ENCODE results near the gene SLC18A3. TPM values are rescaled to one million over a fixed set of nuclear protein-coding genes. Genes with fewer than 3 reads are reported as not detected.

SLC18A3 gene
- total RNA-seq, 4 donors from 2014 or later, result 0.42 to 1.7 (median 0.81) TPM

DNA sequence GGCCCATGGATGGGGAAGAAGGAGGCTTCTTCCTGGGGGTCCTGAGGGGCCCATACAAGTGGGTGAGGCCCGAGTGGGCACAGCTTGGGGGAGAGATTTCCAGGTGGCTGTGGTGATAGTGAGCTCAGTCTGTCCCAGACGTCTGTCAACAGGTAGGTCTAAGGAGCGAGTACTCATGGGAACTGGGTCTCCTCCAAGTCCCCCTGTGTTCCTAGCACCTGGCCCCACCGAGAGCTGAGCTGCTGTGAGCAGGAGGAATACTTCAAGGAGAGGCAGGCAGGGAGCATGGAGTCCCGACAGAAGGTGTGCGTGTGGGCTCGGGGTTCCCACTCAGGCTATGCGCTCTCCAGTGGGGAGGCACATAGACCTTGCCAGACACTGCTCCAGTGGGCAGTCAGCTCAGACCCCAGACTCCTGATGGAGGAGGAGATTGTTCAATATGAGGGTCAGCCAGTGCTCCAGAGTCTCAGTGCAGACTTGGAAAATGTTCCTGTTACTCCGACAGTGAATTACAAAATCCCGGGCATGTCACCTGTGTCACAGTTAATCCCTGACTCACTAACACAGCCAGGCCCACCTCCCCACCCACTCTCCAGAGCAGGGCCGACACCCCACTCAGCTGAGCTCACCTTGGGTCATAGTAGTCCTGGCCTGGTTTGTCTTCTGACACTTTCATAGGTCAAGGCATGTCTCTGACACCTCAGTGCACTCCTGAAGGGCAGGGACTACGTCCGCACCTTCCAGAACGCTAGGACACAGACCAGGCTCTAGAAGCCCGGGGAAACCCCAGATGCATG lies 41.1 kb downstream of the SLC18A3 start:
- no peaks in the 10 kb centered on the region for H3K36me3 ChIP-seq
- 78% methylated on average over 15 of the region's 15 CpGs for WGBS
- TF ChIP-seq EP300 (IDR thresholded peaks at IDR 0.05) (no peak), POLR2AphosphoS5 (IDR thresholded peaks at IDR 0.05) (no peak), POLR2A (IDR thresholded peaks at IDR 0.05; ENCODE audit: low read depth) (no peak)
- TF ChIP-seq, protein P1, sequence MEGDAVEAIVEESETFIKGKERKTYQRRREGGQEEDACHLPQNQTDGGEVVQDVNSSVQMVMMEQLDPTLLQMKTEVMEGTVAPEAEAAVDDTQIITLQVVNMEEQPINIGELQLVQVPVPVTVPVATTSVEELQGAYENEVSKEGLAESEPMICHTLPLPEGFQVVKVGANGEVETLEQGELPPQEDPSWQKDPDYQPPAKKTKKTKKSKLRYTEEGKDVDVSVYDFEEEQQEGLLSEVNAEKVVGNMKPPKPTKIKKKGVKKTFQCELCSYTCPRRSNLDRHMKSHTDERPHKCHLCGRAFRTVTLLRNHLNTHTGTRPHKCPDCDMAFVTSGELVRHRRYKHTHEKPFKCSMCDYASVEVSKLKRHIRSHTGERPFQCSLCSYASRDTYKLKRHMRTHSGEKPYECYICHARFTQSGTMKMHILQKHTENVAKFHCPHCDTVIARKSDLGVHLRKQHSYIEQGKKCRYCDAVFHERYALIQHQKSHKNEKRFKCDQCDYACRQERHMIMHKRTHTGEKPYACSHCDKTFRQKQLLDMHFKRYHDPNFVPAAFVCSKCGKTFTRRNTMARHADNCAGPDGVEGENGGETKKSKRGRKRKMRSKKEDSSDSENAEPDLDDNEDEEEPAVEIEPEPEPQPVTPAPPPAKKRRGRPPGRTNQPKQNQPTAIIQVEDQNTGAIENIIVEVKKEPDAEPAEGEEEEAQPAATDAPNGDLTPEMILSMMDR (IDR thresholded peaks at IDR 0.05), result no peak
- no peak overlapping the region for H3K27ac ChIP-seq (replicated peaks in 1 of 4)
- H3K4me1 ChIP-seq, result no peaks in the 10 kb centered on the region
- DNase-seq (ENCODE audit: extremely low spot score), result peak; percentile 88
- peaks cover 0 to 58% (median 0%) of the 10 kb centered on the region in 4 donors for H3K27me3 ChIP-seq
- intact Hi-C loops (cut with DNase I), result no loop called here
- H3K9me3 ChIP-seq, result no peaks in the 10 kb centered on the region
- no peak overlapping the region for H3K4me3 ChIP-seq

DNA sequence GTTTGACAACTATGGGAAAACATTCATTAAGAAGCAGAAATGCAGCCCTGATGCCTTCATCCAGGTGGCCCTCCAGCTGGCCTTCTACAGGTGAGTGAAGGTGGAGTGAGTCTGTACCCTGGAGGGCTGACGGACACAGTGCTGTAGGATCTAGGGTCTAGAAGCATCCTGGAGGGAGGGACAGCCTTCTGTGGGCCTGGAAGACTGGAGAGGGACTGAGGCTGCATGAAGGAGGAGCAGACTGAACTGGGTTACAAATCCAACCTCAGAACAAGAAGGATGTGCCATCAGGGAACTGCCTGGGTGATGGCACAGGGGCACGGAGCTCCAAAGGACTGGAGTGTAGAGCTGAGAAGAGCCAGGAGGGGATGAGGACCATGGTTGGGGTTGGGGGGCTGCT lies 41.8 kb downstream of the SLC18A3 start:
- H3K36me3 ChIP-seq, result no peaks in the 10 kb centered on the region
- peaks cover 0 to 51% (median 0%) of the 10 kb centered on the region in 4 donors for H3K27me3 ChIP-seq
- intact Hi-C loops (cut with DNase I), result no loop called here
- DNase-seq (ENCODE audit: extremely low spot score), result peak; percentile 88
- TF ChIP-seq EP300 (IDR thresholded peaks at IDR 0.05) (no peak), POLR2AphosphoS5 (IDR thresholded peaks at IDR 0.05) (no peak), POLR2A (IDR thresholded peaks at IDR 0.05; ENCODE audit: low read depth) (no peak)
- TF ChIP-seq, protein P1 (IDR thresholded peaks at IDR 0.05), result no peak
- H3K27ac ChIP-seq (replicated peaks in 1 of 4), result no peak overlapping the region
- no peak overlapping the region for H3K4me3 ChIP-seq
- WGBS, result 70% methylated on average over 2 of the region's 2 CpGs
- H3K4me1 ChIP-seq, result no peaks in the 10 kb centered on the region
- H3K9me3 ChIP-seq, result no peaks in the 10 kb centered on the region

DNA sequence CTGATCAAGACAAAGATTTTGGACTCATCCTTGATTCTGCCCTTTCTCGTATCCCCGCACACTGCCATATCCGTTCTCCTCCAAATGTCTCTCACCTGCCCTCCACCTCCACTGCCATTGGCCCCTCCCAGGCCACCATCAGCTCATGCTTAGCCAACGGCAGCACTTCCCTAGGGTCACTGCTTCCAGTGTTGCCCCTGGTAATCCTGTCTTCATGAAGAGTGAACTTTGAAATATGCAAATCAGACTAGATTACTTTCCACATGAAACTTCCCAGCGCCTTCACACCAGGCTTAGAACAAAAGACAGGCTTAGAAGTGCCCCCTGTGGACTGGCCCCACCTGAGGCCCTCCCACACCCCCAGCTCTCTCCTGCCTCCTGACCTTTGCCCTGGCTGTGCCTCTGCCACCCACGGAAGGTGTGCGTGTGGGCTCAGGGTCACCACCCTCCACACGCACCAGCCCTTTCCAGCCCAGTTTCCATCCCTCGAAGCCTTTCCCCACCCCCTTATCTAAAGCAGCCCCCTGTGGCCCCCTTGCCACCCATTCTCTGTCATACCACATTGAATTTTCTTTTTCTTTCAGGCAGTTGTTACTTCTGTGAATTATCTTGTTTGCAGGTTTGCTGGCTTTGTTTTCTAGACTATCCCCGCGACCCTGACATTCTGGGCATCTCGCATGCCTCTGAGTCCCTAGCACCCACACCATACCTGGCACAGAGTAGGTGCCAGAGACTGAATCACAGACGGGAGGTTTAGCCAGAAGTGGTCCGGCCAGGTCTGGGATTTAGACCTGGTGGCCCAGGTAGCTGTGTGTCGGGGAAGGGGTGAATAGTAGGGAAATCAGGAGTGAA lies 42.5 kb downstream of the SLC18A3 start:
- no peak overlapping the region for H3K27ac ChIP-seq (replicated peaks in 1 of 4)
- H3K36me3 ChIP-seq, result no peaks in the 10 kb centered on the region
- no peaks in the 10 kb centered on the region for H3K4me1 ChIP-seq
- intact Hi-C loops (cut with DNase I), result no loop called here
- H3K4me3 ChIP-seq, result no peak overlapping the region
- peak; percentile 72 for DNase-seq (ENCODE audit: extremely low spot score)
- H3K9me3 ChIP-seq, result no peaks in the 10 kb centered on the region
- TF ChIP-seq POLR2AphosphoS5 (IDR thresholded peaks at IDR 0.05) (no peak), POLR2A (IDR thresholded peaks at IDR 0.05; ENCODE audit: low read depth) (no peak), EP300 (IDR thresholded peaks at IDR 0.05) (no peak)
- TF ChIP-seq, protein P1 (IDR thresholded peaks at IDR 0.05), result no peak
- peaks cover 0 to 51% (median 0%) of the 10 kb centered on the region in 4 donors for H3K27me3 ChIP-seq
- 83% methylated on average over 15 of the region's 15 CpGs for WGBS

DNA sequence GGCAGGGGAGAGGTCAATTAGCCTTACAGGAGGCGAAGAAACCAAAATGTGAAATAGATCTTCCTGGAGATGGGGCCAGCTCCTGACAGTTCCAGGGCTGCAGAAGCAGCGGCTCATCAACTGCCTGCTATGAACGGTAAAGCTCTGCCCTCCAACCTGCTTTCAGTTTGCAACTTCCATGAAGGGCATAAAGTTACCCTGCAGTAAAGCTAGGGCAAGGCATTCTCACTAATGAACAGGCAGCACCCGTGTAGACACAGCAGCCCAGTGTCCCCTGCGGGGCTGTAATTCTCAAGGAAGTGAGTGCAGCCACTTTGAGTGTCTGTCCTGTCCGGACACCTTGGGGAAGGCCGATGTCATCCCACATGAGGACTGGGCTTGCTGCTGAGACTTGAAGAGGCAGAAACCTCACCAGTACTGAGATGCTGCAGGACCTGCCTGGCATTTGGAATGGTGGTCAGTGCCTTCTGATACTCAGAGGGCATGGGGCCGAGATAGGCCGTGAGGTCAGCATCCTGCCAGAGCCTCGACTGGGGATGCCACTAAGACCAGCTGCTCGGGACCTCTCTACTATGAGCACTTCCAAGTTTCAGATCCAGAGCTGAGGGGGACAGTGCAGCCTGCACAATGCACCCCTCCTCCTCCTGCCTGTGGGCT lies 43.3 kb downstream of the SLC18A3 start:
- WGBS, result 78% methylated on average over 9 of the region's 11 CpGs
- Histone ChIP-seq H3K27me3 (peaks cover 0 to 45% (median 0%) of the 10 kb centered on the region in 4 donors), H3K36me3 (no peaks in the 10 kb centered on the region), H3K4me3 (no peak overlapping the region), H3K27ac (replicated peaks in 1 of 4) (no peak overlapping the region), H3K9me3 (peaks cover 0 to 6% (median 0%) of the 10 kb centered on the region in 4 donors), H3K4me1 (no peaks in the 10 kb centered on the region)
- TF ChIP-seq EP300 (IDR thresholded peaks at IDR 0.05) (no peak), POLR2A (IDR thresholded peaks at IDR 0.05; ENCODE audit: low read depth) (no peak), POLR2AphosphoS5 (IDR thresholded peaks at IDR 0.05) (no peak)
- TF ChIP-seq, protein P1 (IDR thresholded peaks at IDR 0.05), result no peak
- peak; percentile 89 for DNase-seq (ENCODE audit: extremely low spot score)
- intact Hi-C loops (cut with DNase I), result no loop called here

Measured in esophagus muscularis mucosa (tissue), 4 donors.